HepG2 (cell line): Measurements from ENCODE around the gene KIF25. TPM values are rescaled to one million over a fixed set of nuclear protein-coding genes. Genes with fewer than 3 reads are reported as not detected.

Experiments used
- ATAC-seq: fragments of 200-7000 bp; cut with Tn5 transposase; 3 replicates; pipeline ENCODE4 v1.9.1; 2020; ENCODE audit warnings: mild to moderate bottlenecking, moderate library complexity
- BruUV-seq: library from RNA; stranded (reverse); fragments of 400-500 nt; replicated peaks from 2 replicates; lab custom pipeline; 2021; lab: Mats Ljungman, UMichigan
- CTCF ChIA-PET: fragments of 300-600 bp; formaldehyde crosslinking; extraction: SDS; loops from one replicate; lab custom pipeline; 2021; ENCODE audit warnings: low total read pairs, inconsistent platforms, low intra/inter-chr PET ratio; lab: Yijun Ruan, JAX
- POLR2A ChIA-PET: fragments of 350-600 bp; sonication (Branson Sonifier 250); formaldehyde crosslinking; loops from one replicate; lab custom pipeline; 2020; ENCODE audit warnings: antibody characterized with exemption, inconsistent platforms; lab: Yijun Ruan, JAX
- DNase-seq: peaks from one replicate; pipeline ENCODE4 v3.0.0-alpha.2; 2015; ENCODE audit warnings: low spot score
- FAIRE-seq: peaks from 3 replicates; lab custom pipeline; 2011; peaks lifted over from hg19 to GRCh38; lab: Jason Lieb, UNC
- H2AFZ ChIP-seq: one replicate; pipeline ENCODE4 v1.6.1; 2011; ENCODE audit warnings: low read length, inconsistent platforms
- H3K27ac ChIP-seq: fragments of 300-600 bp; 3 replicates; pipeline ENCODE4 v1.8.0; 2011; ENCODE audit warnings: mixed run types, mild to moderate bottlenecking, mixed read lengths, low read length, inconsistent platforms; ENCODE audit not compliant: insufficient read depth; ENCODE audit errors: extremely low read length
- H3K27me3 ChIP-seq, 2 experiments: fragments of 200-600 bp in 1 of 2; 2 replicates in 1 of 2; 3 replicates in 1 of 2; pipeline versions ENCODE4 v1.6.0 to v1.8.0; 2011; ENCODE audit warnings: low read length in 2 of 2, mild to moderate bottlenecking in 2 of 2, moderate library complexity in 2 of 2, inconsistent platforms in 1 of 2; ENCODE audit not compliant: insufficient read depth in 2 of 2, control insufficient read depth in 1 of 2
- H3K36me3 ChIP-seq, 2 experiments: fragments of 200-600 bp in 1 of 2; replicated peaks in 1 of 2; 2 replicates in 1 of 2; 3 replicates in 1 of 2; pipeline versions ENCODE4 v1.5.1 to v1.8.0; 2011; ENCODE audit warnings: low read length in 2 of 2, inconsistent platforms in 1 of 2; ENCODE audit not compliant: insufficient read depth in 2 of 2, control insufficient read depth in 1 of 2
- H3K4me1 ChIP-seq: 2 replicates; pipeline ENCODE4 v1.5.1; 2012; ENCODE audit warnings: low read length, inconsistent platforms; ENCODE audit not compliant: insufficient read depth
- H3K4me2 ChIP-seq: 2 replicates; pipeline ENCODE4 v1.6.0; 2011; ENCODE audit warnings: low read depth, low read length, inconsistent platforms
- H3K4me3 ChIP-seq, 3 experiments: fragments of 200-600 bp in 1 of 3; sonication (generic), shearing (Covaris generic) in 1 of 3; replicated peaks in 1 of 3; 2 replicates each; pipeline ENCODE4 v1.5.1; 2011 to 2016; ENCODE audit warnings: low read length in 3 of 3, inconsistent platforms in 2 of 3, low read depth in 2 of 3, mild to moderate bottlenecking in 2 of 3, control low read depth in 1 of 3, mixed read lengths in 1 of 3; ENCODE audit not compliant: insufficient read depth in 1 of 3
- H3K79me2 ChIP-seq: one replicate; pipeline ENCODE4 v1.6.1; 2011; ENCODE audit warnings: low read length, inconsistent platforms; ENCODE audit not compliant: insufficient read depth
- H3K9ac ChIP-seq: 2 replicates; pipeline ENCODE4 v1.6.0; 2011; ENCODE audit warnings: mild to moderate bottlenecking, low read depth, low read length, inconsistent platforms; ENCODE audit not compliant: insufficient read depth
- H3K9me3 ChIP-seq: 2 replicates; pipeline ENCODE4 v1.5.1; 2012; ENCODE audit warnings: mild to moderate bottlenecking, low read length
- H4K20me1 ChIP-seq: 2 replicates; pipeline ENCODE4 v1.6.0; 2011; ENCODE audit warnings: inconsistent platforms, mild to moderate bottlenecking, low read length, moderate library complexity; ENCODE audit not compliant: insufficient read depth
- ARNT ChIP-seq: fragments of 450-650 bp; IDR thresholded peaks from 2 replicates; pipeline ENCODE4 v1.6.1; 2017
- DMAP1 ChIP-seq: IDR thresholded peaks from 2 replicates; pipeline ENCODE4 v1.6.1; 2016
- FOSL1 ChIP-seq: sonication (generic); formaldehyde crosslinking; IDR thresholded peaks from 2 replicates; pipeline ENCODE4 v1.9.0; 2021; ENCODE audit warnings: missing genetic modification reagents, borderline replicate concordance
- FOXK1 ChIP-seq: sonication (generic); formaldehyde crosslinking; IDR thresholded peaks from 2 replicates; pipeline ENCODE4 v1.4.0; 2020; ENCODE audit warnings: low read depth, missing genetic modification reagents, borderline replicate concordance
- HMG20A ChIP-seq: IDR thresholded peaks from 2 replicates; pipeline ENCODE4 v1.6.1; 2016; ENCODE audit warnings: borderline replicate concordance
- IKZF4 ChIP-seq: sonication (generic); formaldehyde crosslinking; IDR thresholded peaks from 2 replicates; pipeline ENCODE4 v1.5.1; 2020; ENCODE audit warnings: borderline replicate concordance, mild to moderate bottlenecking, low read depth, missing genetic modification reagents; ENCODE audit errors: not compliant biosample characterization
- KAT2B ChIP-seq: fragments of 150-350 bp; IDR thresholded peaks from 2 replicates; pipeline ENCODE4 v1.6.1; 2014; ENCODE audit warnings: low read depth, low read length, borderline replicate concordance
- KDM4B ChIP-seq: sonication (generic); formaldehyde crosslinking; IDR thresholded peaks from 2 replicates; pipeline ENCODE4 v1.4.0; 2020; ENCODE audit warnings: missing genetic modification reagents
- MATR3 ChIP-seq: sonication (generic); formaldehyde crosslinking; IDR thresholded peaks from 2 replicates; pipeline ENCODE4 v1.4.0; 2020; ENCODE audit warnings: missing genetic modification reagents
- MED1 ChIP-seq: sonication (generic); formaldehyde crosslinking; IDR thresholded peaks from 2 replicates; pipeline ENCODE4 v1.4.0; 2020; ENCODE audit warnings: missing genetic modification reagents
- PHF21A ChIP-seq: sonication (generic); formaldehyde crosslinking; IDR thresholded peaks from 2 replicates; pipeline ENCODE4 v1.5.0; 2020; ENCODE audit warnings: mild to moderate bottlenecking, missing genetic modification reagents
- REPIN1 ChIP-seq: sonication (generic); formaldehyde crosslinking; IDR thresholded peaks from 2 replicates; pipeline ENCODE4 v1.8.0; 2022; ENCODE audit warnings: missing genetic modification reagents, low read depth, mild to moderate bottlenecking, borderline replicate concordance
- RFX3 ChIP-seq: IDR thresholded peaks from 2 replicates; pipeline ENCODE4 v1.6.1; 2016; ENCODE audit warnings: missing biosample characterization, missing genetic modification reagents
- SSRP1 ChIP-seq: IDR thresholded peaks from 2 replicates; pipeline ENCODE4 v1.6.1; 2016; ENCODE audit warnings: control low read depth
- TEAD3 ChIP-seq: optimal IDR thresholded peaks from 2 replicates; pipeline ENCODE3; 2016; ENCODE audit warnings: borderline replicate concordance
- ZNF382 ChIP-seq: sonication (generic); formaldehyde crosslinking; IDR thresholded peaks from 2 replicates; pipeline ENCODE4 v1.5.0; 2020; ENCODE audit warnings: missing genetic modification reagents, mild to moderate bottlenecking, borderline replicate concordance
- ZNF644 ChIP-seq: IDR thresholded peaks from 2 replicates; pipeline ENCODE4 v1.6.1; 2016; ENCODE audit warnings: low read depth
- ZNF678 ChIP-seq: sonication (generic); formaldehyde crosslinking; IDR thresholded peaks from 2 replicates; pipeline ENCODE4 v1.4.0; 2020; ENCODE audit warnings: mild to moderate bottlenecking, missing genetic modification reagents
- WGBS: methylation state at CpG from one replicate; pipeline ENCODE4 v1.1.6; 2017; ENCODE audit warnings: low lambda C conversion rate; 5-methylcytosine and 5-hydroxymethylcytosine counted together
- in situ Hi-C: cut with HindIII; loops from 2 replicates; pipeline ENCODE4 v1.10.0; 2017; ENCODE audit warnings: low pct_unique_long_range_greater_than_20kb; ENCODE audit not compliant: extremely low pct_ligation_motif_present
- intact Hi-C: fragments of 100-400 bp; cut with micrococcal nuclease; formaldehyde crosslinking; loops from one replicate; pipeline ENCODE4 v1.10.0; 2022; ENCODE audit not compliant: unreplicated experiment
- polyA plus RNA-seq, 8 experiments: library from polyadenylated mRNA; depleted of rRNA in 3 of 8; stranded (reverse) in 7 of 8; unstranded in 1 of 8; fragments of >200 nt; fragmentation: Illumina TruSeq in 4 of 8; extraction: Trizol in 4 of 8; gene quantifications; 2 replicates each; pipeline versions ENCODE4 v1.2.1 to v1.2.3, GENCODE V29; 2011 to 2016; ENCODE audit warnings: low read depth in 4 of 8, missing spikeins in 1 of 8, mixed read lengths in 1 of 8; ENCODE audit not compliant: insufficient read depth in 1 of 8
- total RNA-seq, 5 experiments: library from RNA; depleted of rRNA; stranded (reverse); fragments of >200 nt; fragmentation: Illumina TruSeq; extraction: Trizol; gene quantifications; 2 replicates each; pipeline ENCODE4 v1.2.3, GENCODE V29; 2016; ENCODE audit warnings: low read depth in 1 of 5
- TF ChIP-seq, protein P1 (sequence below): sonication (generic); formaldehyde crosslinking; IDR thresholded peaks from 2 replicates; pipeline ENCODE4 v1.5.0; 2020; ENCODE audit warnings: missing genetic modification reagents
- TF ChIP-seq, protein P2 (sequence below): sonication (generic); formaldehyde crosslinking; conservative IDR thresholded peaks from 2 replicates; pipeline ENCODE4 v1.8.0; 2022; ENCODE audit warnings: mild to moderate bottlenecking, moderate library complexity, missing genetic modification reagents

The KIF25 gene
- total and polyA plus RNA-seq, 2 of the 13 experiments (the other 11 are each of a cell fraction or from before 2014, with no cell fraction given) = not detected

DNA sequence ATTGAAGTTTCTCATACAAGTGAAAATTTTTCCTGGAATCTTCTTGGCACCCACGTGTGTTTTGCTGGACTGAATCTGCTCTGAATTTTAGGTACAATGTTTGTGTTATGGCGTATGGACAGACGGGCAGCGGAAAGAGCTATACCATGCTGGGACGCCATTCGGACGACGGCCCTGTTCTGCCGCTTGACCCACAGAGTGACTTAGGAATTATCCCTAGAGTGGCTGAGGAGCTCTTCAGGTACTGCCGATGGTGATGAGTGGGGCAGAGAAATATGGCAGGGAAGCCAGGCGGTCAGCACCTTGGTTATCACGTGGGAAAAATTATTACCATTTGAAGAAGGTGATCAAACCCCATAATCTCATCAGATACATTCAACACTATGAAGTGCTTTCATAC is 36.3 kb downstream of the KIF25 start:
- ChIA-PET CTCF (no interaction called here), POLR2A (no interaction called here)
- Histone ChIP-seq H3K4me2 (no peak overlapping the region), H3K79me2 (no peaks in the 10 kb centered on the region), H3K36me3 (no peaks in the 10 kb centered on the region), H3K9ac (no peak overlapping the region), H2AFZ (no peak overlapping the region), H4K20me1 (no peaks in the 10 kb centered on the region; the same call in 1 of the 2 replicates), H3K4me3 (no peak overlapping the region), H3K9me3 (no peaks in the 10 kb centered on the region), H3K4me1 (peaks cover 24% of the 10 kb centered on the region), H3K27ac (no peak overlapping the region), H3K27me3 (peaks cover 4 to 47% of the 10 kb centered on the region in 2 experiments; a peak in 4 of 5 replicates)
- intact Hi-C loops = no loop called here
- WGBS = 76% methylated on average over 12 of the region's 12 CpGs
- in situ Hi-C loops = no loop called here
- TF ChIP-seq MATR3 (CRISPR knock-in tag) = no peak
- no peak for TF ChIP-seq DMAP1 (CRISPR knock-in tag)
- no peak for TF ChIP-seq ZNF644
- TF ChIP-seq KAT2B = no peak
- ATAC-seq = no peak
- DNase-seq = no peak
- FAIRE-seq = no peak
- BruUV-seq = no TSS peak

DNA sequence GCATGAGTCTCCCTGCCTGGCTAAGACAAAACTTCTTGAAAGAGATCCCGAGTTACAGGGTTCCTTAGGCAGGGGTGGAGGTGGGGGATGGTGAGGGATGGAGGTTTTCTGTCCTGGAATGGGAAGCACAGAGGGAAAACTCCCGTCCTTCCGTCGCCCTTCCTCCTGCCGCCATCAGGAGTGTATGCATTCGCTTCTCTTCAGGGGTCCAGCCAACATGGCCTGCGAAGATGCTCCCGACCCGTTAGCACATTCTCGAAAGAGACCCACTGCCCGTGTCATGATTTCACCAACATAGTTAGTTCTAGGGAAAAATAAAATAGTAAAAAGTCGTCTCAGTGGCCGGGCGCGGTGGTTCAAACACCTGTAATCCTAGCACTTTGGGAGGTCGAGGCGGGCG is 37.1 kb downstream of the KIF25 start:
- DNase-seq = no peak
- H3K4me1 ChIP-seq = peaks cover 24% of the 10 kb centered on the region
- no peak overlapping the region for H3K4me2 ChIP-seq
- no peaks in the 10 kb centered on the region for H3K36me3 ChIP-seq
- no peak overlapping the region for H3K27ac ChIP-seq
- no peak overlapping the region for H3K9ac ChIP-seq
- intact Hi-C loops = no loop called here
- in situ Hi-C loops = no loop called here
- H4K20me1 ChIP-seq = no peaks in the 10 kb centered on the region; the same call in 1 of the 2 replicates
- H3K9me3 ChIP-seq = no peaks in the 10 kb centered on the region
- TF ChIP-seq RFX3 (no peak), MED1 (no peak), KDM4B (no peak), IKZF4 (CRISPR knock-in tag) (no peak), FOXK1 (no peak), FOSL1 (no peak), HMG20A (no peak), TEAD3 (CRISPR knock-in tag) (no peak), REPIN1 (CRISPR knock-in tag) (no peak), ZNF678 (CRISPR knock-in tag) (no peak), PHF21A (CRISPR knock-in tag) (no peak), ZNF382 (CRISPR knock-in tag) (no peak), ARNT (no peak), SSRP1 (CRISPR knock-in tag) (no peak)
- TF ChIP-seq, protein P1, sequence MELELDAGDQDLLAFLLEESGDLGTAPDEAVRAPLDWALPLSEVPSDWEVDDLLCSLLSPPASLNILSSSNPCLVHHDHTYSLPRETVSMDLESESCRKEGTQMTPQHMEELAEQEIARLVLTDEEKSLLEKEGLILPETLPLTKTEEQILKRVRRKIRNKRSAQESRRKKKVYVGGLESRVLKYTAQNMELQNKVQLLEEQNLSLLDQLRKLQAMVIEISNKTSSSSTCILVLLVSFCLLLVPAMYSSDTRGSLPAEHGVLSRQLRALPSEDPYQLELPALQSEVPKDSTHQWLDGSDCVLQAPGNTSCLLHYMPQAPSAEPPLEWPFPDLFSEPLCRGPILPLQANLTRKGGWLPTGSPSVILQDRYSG (CRISPR knock-in tag) = no peak
- TF ChIP-seq, protein P2, sequence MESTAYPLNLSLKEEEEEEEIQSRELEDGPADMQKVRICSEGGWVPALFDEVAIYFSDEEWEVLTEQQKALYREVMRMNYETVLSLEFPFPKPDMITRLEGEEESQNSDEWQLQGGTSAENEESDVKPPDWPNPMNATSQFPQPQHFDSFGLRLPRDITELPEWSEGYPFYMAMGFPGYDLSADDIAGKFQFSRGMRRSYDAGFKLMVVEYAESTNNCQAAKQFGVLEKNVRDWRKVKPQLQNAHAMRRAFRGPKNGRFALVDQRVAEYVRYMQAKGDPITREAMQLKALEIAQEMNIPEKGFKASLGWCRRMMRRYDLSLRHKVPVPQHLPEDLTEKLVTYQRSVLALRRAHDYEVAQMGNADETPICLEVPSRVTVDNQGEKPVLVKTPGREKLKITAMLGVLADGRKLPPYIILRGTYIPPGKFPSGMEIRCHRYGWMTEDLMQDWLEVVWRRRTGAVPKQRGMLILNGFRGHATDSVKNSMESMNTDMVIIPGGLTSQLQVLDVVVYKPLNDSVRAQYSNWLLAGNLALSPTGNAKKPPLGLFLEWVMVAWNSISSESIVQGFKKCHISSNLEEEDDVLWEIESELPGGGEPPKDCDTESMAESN (CRISPR knock-in tag) = no peak
- no peak for FAIRE-seq
- no peak overlapping the region for H3K4me3 ChIP-seq
- no peak overlapping the region for H2AFZ ChIP-seq
- no peaks in the 10 kb centered on the region for H3K79me2 ChIP-seq
- BruUV-seq = no TSS peak
- WGBS = 77% methylated on average over 18 of the region's 18 CpGs
- ChIA-PET CTCF (no interaction called here), POLR2A (no interaction called here)
- H3K27me3 ChIP-seq = peaks cover 4 to 52% of the 10 kb centered on the region in 2 experiments; a peak in 4 of 5 replicates
- no peak for ATAC-seq
